Measurements from ENCODE around the gene RAP1B.

DNA sequence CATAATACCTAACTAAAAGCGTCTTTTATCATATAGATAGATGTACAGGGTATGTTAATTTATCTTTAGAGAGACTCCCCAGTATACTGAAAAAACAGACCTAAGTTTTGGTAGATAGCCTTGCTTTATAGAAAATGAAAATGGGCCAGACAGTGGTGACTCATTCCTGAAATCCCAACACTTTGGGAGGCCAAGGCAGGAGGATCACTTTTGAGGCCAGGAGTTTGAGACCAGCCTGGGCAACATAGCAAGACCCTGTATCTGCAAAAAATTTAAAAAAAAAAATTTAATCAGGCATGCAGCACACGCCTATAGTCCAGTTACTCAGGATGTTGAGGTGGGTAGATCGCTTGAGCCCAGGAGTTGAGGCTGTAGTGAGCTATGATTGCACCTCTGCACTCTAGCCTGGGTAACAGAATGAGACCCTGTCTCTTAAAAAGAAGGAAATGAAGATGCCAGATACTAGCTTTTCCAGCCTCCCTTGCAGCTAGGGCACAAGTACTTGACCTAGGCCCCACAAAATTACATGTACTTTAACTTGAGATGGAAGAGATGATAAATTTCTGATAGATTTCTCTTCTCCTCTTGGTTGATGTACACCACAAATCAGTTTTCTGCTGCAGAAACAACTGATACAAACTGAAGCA, 17.1 kb downstream of the RAP1B start:
- TF ChIP-seq, protein P1, sequence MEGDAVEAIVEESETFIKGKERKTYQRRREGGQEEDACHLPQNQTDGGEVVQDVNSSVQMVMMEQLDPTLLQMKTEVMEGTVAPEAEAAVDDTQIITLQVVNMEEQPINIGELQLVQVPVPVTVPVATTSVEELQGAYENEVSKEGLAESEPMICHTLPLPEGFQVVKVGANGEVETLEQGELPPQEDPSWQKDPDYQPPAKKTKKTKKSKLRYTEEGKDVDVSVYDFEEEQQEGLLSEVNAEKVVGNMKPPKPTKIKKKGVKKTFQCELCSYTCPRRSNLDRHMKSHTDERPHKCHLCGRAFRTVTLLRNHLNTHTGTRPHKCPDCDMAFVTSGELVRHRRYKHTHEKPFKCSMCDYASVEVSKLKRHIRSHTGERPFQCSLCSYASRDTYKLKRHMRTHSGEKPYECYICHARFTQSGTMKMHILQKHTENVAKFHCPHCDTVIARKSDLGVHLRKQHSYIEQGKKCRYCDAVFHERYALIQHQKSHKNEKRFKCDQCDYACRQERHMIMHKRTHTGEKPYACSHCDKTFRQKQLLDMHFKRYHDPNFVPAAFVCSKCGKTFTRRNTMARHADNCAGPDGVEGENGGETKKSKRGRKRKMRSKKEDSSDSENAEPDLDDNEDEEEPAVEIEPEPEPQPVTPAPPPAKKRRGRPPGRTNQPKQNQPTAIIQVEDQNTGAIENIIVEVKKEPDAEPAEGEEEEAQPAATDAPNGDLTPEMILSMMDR (conservative IDR thresholded peaks at IDR 0.05; ENCODE audit: low read depth, low read length): no peak
- TF ChIP-seq CHD1 (IDR thresholded peaks at IDR 0.05; ENCODE audit: low read depth, low read length): no peak
- no peak for TF ChIP-seq MXI1 (IDR thresholded peaks at IDR 0.05; ENCODE audit: borderline replicate concordance, low read depth, low read length)
- no peak for TF ChIP-seq POLR2A (IDR thresholded peaks at IDR 0.05; ENCODE audit: low read depth, low read length)
- TF ChIP-seq MAFK (IDR thresholded peaks at IDR 0.05; ENCODE audit: low read depth, low read length): no peak
- TF ChIP-seq FOS (IDR thresholded peaks at IDR 0.05; ENCODE audit: low read depth, low read length): no peak
- TF ChIP-seq BHLHE40 (IDR thresholded peaks at IDR 0.05; ENCODE audit: low read depth, low read length): no peak
- TF ChIP-seq RFX5 (IDR thresholded peaks at IDR 0.05; ENCODE audit: low read depth, low read length): no peak
- no peak for TF ChIP-seq RCOR1 (IDR thresholded peaks at IDR 0.05; ENCODE audit: insufficient replicate concordance, low read length)
- TF ChIP-seq, protein P2, sequence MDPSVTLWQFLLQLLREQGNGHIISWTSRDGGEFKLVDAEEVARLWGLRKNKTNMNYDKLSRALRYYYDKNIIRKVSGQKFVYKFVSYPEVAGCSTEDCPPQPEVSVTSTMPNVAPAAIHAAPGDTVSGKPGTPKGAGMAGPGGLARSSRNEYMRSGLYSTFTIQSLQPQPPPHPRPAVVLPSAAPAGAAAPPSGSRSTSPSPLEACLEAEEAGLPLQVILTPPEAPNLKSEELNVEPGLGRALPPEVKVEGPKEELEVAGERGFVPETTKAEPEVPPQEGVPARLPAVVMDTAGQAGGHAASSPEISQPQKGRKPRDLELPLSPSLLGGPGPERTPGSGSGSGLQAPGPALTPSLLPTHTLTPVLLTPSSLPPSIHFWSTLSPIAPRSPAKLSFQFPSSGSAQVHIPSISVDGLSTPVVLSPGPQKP (IDR thresholded peaks at IDR 0.05; ENCODE audit: borderline replicate concordance, low read depth, low read length): no peak
- TF ChIP-seq CEBPB (IDR thresholded peaks at IDR 0.05; ENCODE audit: low read depth, low read length): no peak
- no peak for TF ChIP-seq RAD21 (IDR thresholded peaks at IDR 0.05; ENCODE audit: low read length)

Data from IMR-90 (cell line).